Psoas muscle (tissue), 8 donors: ENCODE measurements around the gene SPTB. TPM values are rescaled to one million over a fixed set of nuclear protein-coding genes. Genes with fewer than 3 reads are reported as not detected.

Experiments
- ATAC-seq, 4 donors: fragments of 200-7000 bp; cut with Tn5 transposase; one replicate each; pipeline ENCODE4 v1.9.1; 2020; ENCODE audit warnings: moderate library complexity in 3 of 4, mild to moderate bottlenecking in 2 of 4
- DNase-seq, 2 donors: peaks; one replicate each; pipeline ENCODE4 v3.0.0-alpha.2; 2020
- H3K27ac ChIP-seq: fragments of 200-600 bp; one replicate; pipeline ENCODE4 v1.8.0; 2022
- H3K27me3 ChIP-seq, 3 donors: fragments of 200-600 bp in 1 of 3; one replicate each; pipeline versions ENCODE4 v1.6.1 to v1.8.0; 2013 to 2022; ENCODE audit warnings: low read length in 2 of 3, mild to moderate bottlenecking in 2 of 3, moderate library complexity in 1 of 3; ENCODE audit not compliant: insufficient read depth in 3 of 3
- H3K36me3 ChIP-seq, 2 donors: fragments of 200-600 bp in 1 of 2; one replicate each; pipeline versions ENCODE4 v1.6.1 to v1.8.0; 2013 to 2022; ENCODE audit warnings: low read depth in 1 of 2, mild to moderate bottlenecking in 1 of 2, moderate library complexity in 1 of 2; ENCODE audit not compliant: insufficient read depth in 1 of 2
- H3K4me1 ChIP-seq: fragments of 200-600 bp; one replicate; pipeline ENCODE4 v1.8.0; 2022
- H3K4me3 ChIP-seq: fragments of 200-600 bp; one replicate; pipeline ENCODE4 v1.8.0; 2022; ENCODE audit warnings: mild to moderate bottlenecking
- H3K9me3 ChIP-seq: fragments of 200-600 bp; one replicate; pipeline ENCODE4 v1.8.0; 2022
- CTCF ChIP-seq: fragments of 200-600 bp; IDR thresholded peaks from one replicate; pipeline ENCODE4 v1.8.0; 2022; ENCODE audit warnings: antibody characterized with exemption
- WGBS, 3 donors: extraction: QIAGEN DNeasy Blood & Tissue Kit; methylation state at CpG; one replicate each; pipeline versions ENCODE4 v1.1.6 to v1.1.7; 2013; 5-methylcytosine and 5-hydroxymethylcytosine counted together
- intact Hi-C, 2 donors: fragments of 100-400 bp; cut with DNase I; formaldehyde crosslinking; loops; one replicate each; pipeline versions ENCODE4 v1.11.0 to v1.14.2; 2022
- polyA plus RNA-seq, 3 donors: library from polyadenylated mRNA; stranded (reverse); fragments of 200-250 nt; gene quantifications; one replicate each; pipeline ENCODE4 v1.2.3, GENCODE V29; 2013
- total RNA-seq, 4 donors: library from RNA; stranded (reverse); fragmentation: NEBNext Ultra II Directional in 2 of 4; extraction: Animal tissue kit (Norgen Biotek cat#: 25700) in 2 of 4; gene quantifications; one replicate each; pipeline versions ENCODE4 v1.2.1 to v1.2.4, GENCODE V29; 2021 to 2023
- donor health status: healthy with polysubstance abuse.
- donor health status: DM: no; HTN: no; CAD: no; lungs with moderate emphysema.
- donor health status: Bipolar disorder and iron deficiency.
- donor health status: healthy.
- donor health status: DM: yes; HTN: yes; CAD: no.
- donor health status: DM: no; HTN: no; CAD: no.
- donor health status: DM: no; HTN: no; CAD: no.
- donor health status: DM: yes; HTN: yes; CAD: no.

Gene SPTB
- total and polyA plus RNA-seq, 7 donors: 43.4 to 540 (median 374) TPM

- DNase-seq (no peak), ATAC-seq (no peak)
- no peaks in the 10 kb centered on the region for H3K9me3 ChIP-seq
- 19 to 32% (median 26%) methylated on average over 2 of the region's 2 CpGs for WGBS, 3 donors
- H3K4me1 ChIP-seq: peaks cover 83% of the 10 kb centered on the region
- intact Hi-C loops: no loop called here
- peak overlapping the region; percentile 98 for H3K27ac ChIP-seq
- no peak for TF ChIP-seq CTCF
- no peaks in the 10 kb centered on the region for H3K27me3 ChIP-seq
- H3K36me3 ChIP-seq: peaks cover 0 to 30% of the 10 kb centered on the region in 2 donors
- peak overlapping the region; percentile 8 for H3K4me3 ChIP-seq
Observed at GRCh38 chr14:64871344-64871743, 8.4 kb downstream of the SPTB start.

DNA sequence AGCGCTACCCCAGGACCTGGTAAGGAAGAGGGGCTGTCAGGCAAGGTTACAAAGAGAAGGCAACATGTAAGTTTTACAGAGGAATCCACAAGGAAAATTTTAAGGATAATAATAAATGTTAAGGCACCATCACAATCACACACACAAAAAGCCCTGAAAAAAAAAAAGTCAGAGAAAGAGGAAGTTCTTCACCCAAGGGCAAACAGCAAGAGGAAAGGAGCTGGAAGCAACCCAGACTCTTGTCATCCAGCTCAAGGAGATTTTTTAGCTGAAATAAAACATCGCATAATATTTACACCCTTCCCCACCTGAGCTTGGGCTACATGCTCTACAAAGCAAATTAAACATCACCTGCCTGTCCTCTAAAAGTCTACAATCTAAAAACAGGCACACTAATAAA is 9.5 kb downstream of the SPTB start:
- Histone ChIP-seq H3K27me3 (no peaks in the 10 kb centered on the region), H3K27ac (peak overlapping the region; percentile 98), H3K4me1 (peaks cover 82% of the 10 kb centered on the region), H3K4me3 (no peak overlapping the region), H3K9me3 (no peaks in the 10 kb centered on the region), H3K36me3 (peaks cover 0 to 30% of the 10 kb centered on the region in 2 donors)
- no peak for DNase-seq
- TF ChIP-seq CTCF: no peak
- WGBS, 3 donors: 74 to 82% (median 76%) methylated on average over 2 of the region's 2 CpGs
- intact Hi-C loops: no loop called here
- ATAC-seq: no peak

DNA sequence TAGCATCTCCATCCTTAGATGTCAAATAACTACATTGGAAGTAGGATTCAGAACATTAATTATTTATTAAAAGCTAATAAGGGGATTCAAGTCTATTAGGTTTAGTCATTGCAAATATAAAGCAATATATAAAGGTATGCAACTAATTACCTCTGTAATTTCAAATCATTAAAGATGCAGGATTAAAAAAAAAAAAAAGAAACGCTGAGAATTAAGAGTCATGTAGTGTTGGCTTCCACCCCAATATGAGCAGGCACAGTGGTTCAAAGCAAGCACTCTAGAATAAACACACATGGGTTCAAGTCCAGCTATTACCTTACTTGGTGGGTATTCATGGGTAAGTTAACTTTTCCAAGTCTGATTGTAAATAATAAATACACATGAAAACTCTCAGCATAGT is 10.9 kb downstream of the SPTB start:
- Histone ChIP-seq H3K36me3 (peaks cover 0 to 33% of the 10 kb centered on the region in 2 donors), H3K27ac (peak overlapping the region; percentile 64), H3K9me3 (no peaks in the 10 kb centered on the region), H3K27me3 (no peaks in the 10 kb centered on the region), H3K4me3 (no peak overlapping the region), H3K4me1 (peaks cover 72% of the 10 kb centered on the region)
- no peak for TF ChIP-seq CTCF
- ATAC-seq (no peak), DNase-seq (no peak)
- intact Hi-C loops: no loop called here
- WGBS, 3 donors: 55 to 75% (median 59%) methylated on average over 1 of the region's 1 CpG

GRCh38 chr14:64868379-64868778 is 11.3 kb downstream of the SPTB start:
- intact Hi-C loops: no loop called here
- peaks cover 76% of the 10 kb centered on the region for H3K4me1 ChIP-seq
- H3K4me3 ChIP-seq: no peak overlapping the region
- H3K9me3 ChIP-seq: no peaks in the 10 kb centered on the region
- ATAC-seq: no peak
- H3K36me3 ChIP-seq: peaks cover 0 to 33% of the 10 kb centered on the region in 2 donors
- 72 to 86% (median 74%) methylated on average over 2 of the region's 2 CpGs for WGBS, 3 donors
- no peak for DNase-seq
- H3K27me3 ChIP-seq: no peaks in the 10 kb centered on the region
- peak overlapping the region; percentile 64 for H3K27ac ChIP-seq
- TF ChIP-seq CTCF: no peak

GRCh38 chr14:64867182-64867581 is 12.5 kb downstream of the SPTB start:
- TF ChIP-seq CTCF: no peak
- peaks cover 67% of the 10 kb centered on the region for H3K4me1 ChIP-seq
- H3K9me3 ChIP-seq: no peaks in the 10 kb centered on the region
- no peaks in the 10 kb centered on the region for H3K27me3 ChIP-seq
- H3K27ac ChIP-seq: peak overlapping the region; percentile 64
- no peak overlapping the region for H3K4me3 ChIP-seq
- WGBS, 3 donors: 70 to 82% (median 70%) methylated on average over 3 of the region's 3 CpGs
- intact Hi-C loops: no loop called here
- H3K36me3 ChIP-seq: peaks cover 0 to 33% of the 10 kb centered on the region in 2 donors
- DNase-seq (peak in 1 of 2 donors; percentile 52), ATAC-seq (peak; percentile 54 to 78 (median 71))
